BJ (cell line): ENCODE measurements around the gene KLRC4. TPM values are rescaled to one million over a fixed set of nuclear protein-coding genes. Genes with fewer than 3 reads are reported as not detected.

ENCODE experiments used
- CTCF ChIA-PET: fragments of 350-600 bp; formaldehyde crosslinking; extraction: SDS; loops from one replicate; lab custom pipeline; 2021; ENCODE audit warnings: antibody characterized with exemption, inconsistent platforms; lab: Yijun Ruan, JAX
- POLR2A ChIA-PET: fragments of 300-600 bp; sonication (Branson Sonifier 250); formaldehyde crosslinking; extraction: SDS; loops from one replicate; lab custom pipeline; 2021; ENCODE audit warnings: antibody characterized with exemption; lab: Charles Lee
- DNase-seq: peaks from one replicate; pipeline ENCODE4 v3.0.0-alpha.2; 2011; ENCODE audit warnings: low read depth
- H3K27me3 ChIP-seq: 2 replicates; pipeline ENCODE4 v1.6.0; 2011; ENCODE audit warnings: low read length; ENCODE audit not compliant: control insufficient read depth, insufficient read depth
- H3K36me3 ChIP-seq: 2 replicates; pipeline ENCODE4 v1.5.1; 2011; ENCODE audit warnings: low read length; ENCODE audit not compliant: control insufficient read depth, insufficient read depth
- H3K4me3 ChIP-seq: 2 replicates; pipeline ENCODE4 v1.5.1; 2011; ENCODE audit warnings: low read depth, mild to moderate bottlenecking, control low read depth, low read length
- polyA plus RNA-seq: library from polyadenylated mRNA; depleted of rRNA; stranded (reverse); fragments of >200 nt; gene quantifications from 2 replicates; pipeline ENCODE4 v1.2.3, GENCODE V29; 2011; rRNA removed
- TF ChIP-seq, protein P1 (sequence below): IDR thresholded peaks from 2 replicates; pipeline ENCODE4 v1.5.1; 2011; ENCODE audit warnings: low read depth, mild to moderate bottlenecking, control low read depth, inconsistent platforms, low read length, moderate library complexity; ENCODE audit not compliant: insufficient read depth

Gene KLRC4
- polyA plus RNA-seq, 1 experiment, result not detected

GRCh38 chr12:10362325-10362724, 47.2 kb downstream of the KLRC4 start:
- no peak for DNase-seq
- Histone ChIP-seq H3K27me3 (no peaks in the 10 kb centered on the region), H3K4me3 (no peak overlapping the region), H3K36me3 (no peaks in the 10 kb centered on the region)
- TF ChIP-seq, protein P1, sequence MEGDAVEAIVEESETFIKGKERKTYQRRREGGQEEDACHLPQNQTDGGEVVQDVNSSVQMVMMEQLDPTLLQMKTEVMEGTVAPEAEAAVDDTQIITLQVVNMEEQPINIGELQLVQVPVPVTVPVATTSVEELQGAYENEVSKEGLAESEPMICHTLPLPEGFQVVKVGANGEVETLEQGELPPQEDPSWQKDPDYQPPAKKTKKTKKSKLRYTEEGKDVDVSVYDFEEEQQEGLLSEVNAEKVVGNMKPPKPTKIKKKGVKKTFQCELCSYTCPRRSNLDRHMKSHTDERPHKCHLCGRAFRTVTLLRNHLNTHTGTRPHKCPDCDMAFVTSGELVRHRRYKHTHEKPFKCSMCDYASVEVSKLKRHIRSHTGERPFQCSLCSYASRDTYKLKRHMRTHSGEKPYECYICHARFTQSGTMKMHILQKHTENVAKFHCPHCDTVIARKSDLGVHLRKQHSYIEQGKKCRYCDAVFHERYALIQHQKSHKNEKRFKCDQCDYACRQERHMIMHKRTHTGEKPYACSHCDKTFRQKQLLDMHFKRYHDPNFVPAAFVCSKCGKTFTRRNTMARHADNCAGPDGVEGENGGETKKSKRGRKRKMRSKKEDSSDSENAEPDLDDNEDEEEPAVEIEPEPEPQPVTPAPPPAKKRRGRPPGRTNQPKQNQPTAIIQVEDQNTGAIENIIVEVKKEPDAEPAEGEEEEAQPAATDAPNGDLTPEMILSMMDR, result no peak
- ChIA-PET POLR2A (no interaction called here), CTCF (no interaction called here)

- no peak for DNase-seq
- no peak overlapping the region for H3K4me3 ChIP-seq
- POLR2A ChIA-PET, result no interaction called here
Measured at GRCh38 chr12:10361622-10362021, 47.9 kb downstream of the KLRC4 start.

GRCh38 chr12:10361084-10361483, 48.5 kb downstream of the KLRC4 start:
- Histone ChIP-seq H3K36me3 (no peaks in the 10 kb centered on the region), H3K27me3 (no peaks in the 10 kb centered on the region), H3K4me3 (no peak overlapping the region)
- no peak for DNase-seq
- ChIA-PET POLR2A (no interaction called here), CTCF (interaction anchor here (0.7 kb wide), 1 partner anchor 21 kb away, joined by 3 read pairs; no protein-coding TSS in a partner anchor)
- TF ChIP-seq, protein P1, result no peak

More at GRCh38 chr12:10361622-10362021, 47.9 kb downstream of the KLRC4 start:
- H3K36me3 ChIP-seq, result no peaks in the 10 kb centered on the region
- no peaks in the 10 kb centered on the region for H3K27me3 ChIP-seq
- CTCF ChIA-PET, result interaction anchor here (0.7 kb wide), 1 partner anchor 20 kb away, joined by 3 read pairs; no protein-coding TSS in a partner anchor
- TF ChIP-seq, protein P1, result no peak

- Histone ChIP-seq H3K4me3 (no peak overlapping the region), H3K27me3 (no peaks in the 10 kb centered on the region), H3K36me3 (no peaks in the 10 kb centered on the region)
- DNase-seq, result no peak
- ChIA-PET CTCF (no interaction called here), POLR2A (no interaction called here)
- TF ChIP-seq, protein P1, result no peak
Measured at GRCh38 chr12:10358969-10359368, 50.6 kb downstream of the KLRC4 start.

DNA sequence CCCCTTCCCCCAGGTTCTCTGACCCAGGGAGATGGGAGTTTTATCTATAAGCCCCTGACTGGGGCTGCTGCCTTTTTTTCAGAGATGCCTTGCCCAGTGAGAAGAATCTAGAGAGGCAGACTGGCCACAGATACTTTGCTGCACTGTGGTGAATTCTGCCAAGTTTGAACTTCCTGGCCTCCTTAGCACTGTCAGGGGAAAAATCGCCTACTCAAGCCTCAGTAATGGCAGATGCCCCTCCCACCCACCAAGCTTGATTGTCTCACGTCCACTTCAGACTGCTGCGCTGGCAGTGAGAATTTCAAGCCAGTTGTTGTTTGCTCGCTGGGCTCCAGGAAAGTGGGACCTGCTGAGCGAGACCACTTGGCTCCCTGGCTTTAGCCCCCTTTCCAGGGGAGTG, 51.4 kb downstream of the KLRC4 start:
- TF ChIP-seq, protein P1, result no peak
- no peaks in the 10 kb centered on the region for H3K27me3 ChIP-seq
- ChIA-PET CTCF (interaction anchor here (0.7 kb wide), 1 partner anchor 9 kb away, joined by 3 read pairs; no protein-coding TSS in a partner anchor), POLR2A (no interaction called here)
- no peaks in the 10 kb centered on the region for H3K36me3 ChIP-seq
- no peak overlapping the region for H3K4me3 ChIP-seq
- no peak for DNase-seq

Other genes starting within 250 kb of the KLRC4 start
- 6.9 and 9.1 TPM in 2 replicates for gene OLR1, start 237.6 kb downstream of the KLRC4 start, polyA plus RNA-seq
- 0.85 and 1.4 TPM in 2 replicates for gene TMEM52B, start 230.7 kb downstream of the KLRC4 start, polyA plus RNA-seq
- 192 and 275 TPM in 2 replicates for gene GABARAPL1, start 196.9 kb downstream of the KLRC4 start, polyA plus RNA-seq
- 0.13 and 0.74 TPM in 2 replicates for gene KLRD1, start 101.9 kb downstream of the KLRC4 start, polyA plus RNA-seq
- not detected in 2 replicates for gene KLRK1, start 19.7 kb downstream of the KLRC4 start, polyA plus RNA-seq
- gene KLRC3, start 10.8 kb upstream of the KLRC4 start, polyA plus RNA-seq, result not detected in 2 replicates
- gene KLRC2, start 26.3 kb upstream of the KLRC4 start, polyA plus RNA-seq, result not detected in 2 replicates
- not detected in 2 replicates for gene KLRC1, start 43.6 kb upstream of the KLRC4 start, polyA plus RNA-seq
- gene EIF2S3B, start 96.1 kb upstream of the KLRC4 start, polyA plus RNA-seq, result 0.65 and 0.66 TPM in 2 replicates
- 10.0 and 24.6 TPM in 2 replicates for gene MAGOHB, start 203.9 kb upstream of the KLRC4 start, polyA plus RNA-seq